Activated naive CD8-positive, alpha-beta T cell treated with anti-CD3 and anti-CD28 coated beads for 36 hours (primary cell): Measurements from ENCODE around the gene INF2. TPM values are rescaled to one million over a fixed set of nuclear protein-coding genes. Genes with fewer than 3 reads are reported as not detected.
"Not testable (repeated sequence)": the region's sequence is repeated elsewhere in the genome, so short reads cannot be mapped to it uniquely, and the experiment has no call there.

Experiments used
- DNase-seq: peaks from one replicate; pipeline ENCODE4 v3.0.0; 2021
- H3K27ac Mint-ChIP-seq: one replicate; pipeline ENCODE4 v1.8.0; 2022; ENCODE audit warnings: mild to moderate bottlenecking, moderate library complexity, mixed read lengths
- H3K27me3 Mint-ChIP-seq: one replicate; pipeline ENCODE4 v1.8.0; 2022; ENCODE audit warnings: mild to moderate bottlenecking, mixed read lengths
- H3K36me3 Mint-ChIP-seq: one replicate; pipeline ENCODE4 v1.8.0; 2021; ENCODE audit warnings: mild to moderate bottlenecking, mixed read lengths
- H3K4me1 Mint-ChIP-seq: one replicate; pipeline ENCODE4 v1.8.0; 2021; ENCODE audit warnings: mixed read lengths
- H3K4me3 Mint-ChIP-seq: one replicate; pipeline ENCODE4 v1.8.0; 2022; ENCODE audit warnings: mild to moderate bottlenecking, moderate library complexity, mixed read lengths
- H3K9me3 Mint-ChIP-seq: one replicate; pipeline ENCODE4 v1.8.0; 2022; ENCODE audit warnings: mixed read lengths
- total RNA-seq, 2 experiments: library from RNA; stranded (reverse); gene quantifications; one replicate each; pipeline ENCODE4 v1.2.3, GENCODE V29; 2021

Gene INF2
- total RNA-seq, 2 experiments from 2014 or later, result 67.8 TPM

DNA sequence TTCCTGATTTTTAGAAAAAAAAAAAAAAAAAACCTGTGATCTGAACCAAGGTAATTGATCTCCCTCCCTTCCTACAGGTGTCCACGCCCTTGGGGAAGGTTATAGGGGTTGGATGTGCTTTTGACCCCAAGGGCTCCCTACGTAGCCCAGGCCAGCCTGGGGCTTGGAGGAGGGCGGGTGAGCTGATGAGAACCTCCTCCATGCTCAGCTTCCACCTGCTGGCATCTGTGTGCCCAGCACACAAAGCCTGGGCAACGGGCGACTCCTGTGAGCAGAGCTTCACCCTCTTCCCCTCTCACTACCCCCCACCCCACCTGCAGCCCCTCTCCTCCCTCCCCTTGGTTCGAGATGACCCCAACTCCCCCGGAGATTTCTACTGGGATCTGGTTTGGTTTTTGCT is 25.3 kb upstream of the INF2 start:
- Mint-ChIP-seq H3K4me1 (peaks cover 19% of the 10 kb centered on the region), H3K9me3 (peaks cover 3% of the 10 kb centered on the region), H3K36me3 (no peaks in the 10 kb centered on the region), H3K4me3 (no peak overlapping the region), H3K27ac (no peak overlapping the region), H3K27me3 (no peaks in the 10 kb centered on the region)
- DNase-seq, result no peak

DNA sequence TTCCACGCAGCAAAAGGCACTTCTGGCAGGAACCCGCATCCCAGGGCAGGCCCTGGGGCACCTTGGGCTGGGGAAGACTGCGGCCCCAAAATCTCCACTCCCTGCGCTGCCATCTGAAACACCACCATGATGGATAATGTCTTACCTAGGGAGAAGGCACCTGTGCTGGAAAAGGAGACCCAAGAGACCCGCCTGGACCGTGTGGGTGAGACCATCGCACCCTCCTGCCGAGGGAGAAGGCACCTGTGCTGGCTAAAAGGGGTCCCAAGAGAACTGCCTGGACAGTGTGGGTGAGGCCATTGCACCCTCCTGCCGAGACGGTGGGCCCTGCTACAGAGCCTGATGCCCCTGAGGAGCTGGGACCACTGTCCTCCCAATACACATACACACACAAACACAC is 24.8 kb upstream of the INF2 start:
- Mint-ChIP-seq H3K36me3 (no peaks in the 10 kb centered on the region), H3K4me3 (no peak overlapping the region), H3K4me1 (peaks cover 19% of the 10 kb centered on the region), H3K27ac (no peak overlapping the region), H3K9me3 (peaks cover 3% of the 10 kb centered on the region), H3K27me3 (no peaks in the 10 kb centered on the region)
- DNase-seq, result no peak

GRCh38 chr14:104665114-104665656 is 24.2 kb upstream of the INF2 start:
- no peak overlapping the region for H3K4me3 Mint-ChIP-seq

GRCh38 chr14:104665657-104666522 is 23.5 kb upstream of the INF2 start:
- H3K36me3 Mint-ChIP-seq, result no peaks in the 10 kb centered on the region
- no peak overlapping the region for H3K4me3 Mint-ChIP-seq
- H3K27me3 Mint-ChIP-seq, result no peaks in the 10 kb centered on the region
- peaks cover 12% of the 10 kb centered on the region for H3K4me1 Mint-ChIP-seq
- peaks cover 3% of the 10 kb centered on the region for H3K9me3 Mint-ChIP-seq
- no peak for DNase-seq
- no peak overlapping the region for H3K27ac Mint-ChIP-seq

More at GRCh38 chr14:104665114-104665656, 24.2 kb upstream of the INF2 start:
- Mint-ChIP-seq H3K36me3 (no peaks in the 10 kb centered on the region), H3K4me1 (peaks cover 17% of the 10 kb centered on the region), H3K27ac (peak overlapping the region; percentile 1), H3K27me3 (no peaks in the 10 kb centered on the region), H3K9me3 (peaks cover 3% of the 10 kb centered on the region)
- no peak for DNase-seq

DNA sequence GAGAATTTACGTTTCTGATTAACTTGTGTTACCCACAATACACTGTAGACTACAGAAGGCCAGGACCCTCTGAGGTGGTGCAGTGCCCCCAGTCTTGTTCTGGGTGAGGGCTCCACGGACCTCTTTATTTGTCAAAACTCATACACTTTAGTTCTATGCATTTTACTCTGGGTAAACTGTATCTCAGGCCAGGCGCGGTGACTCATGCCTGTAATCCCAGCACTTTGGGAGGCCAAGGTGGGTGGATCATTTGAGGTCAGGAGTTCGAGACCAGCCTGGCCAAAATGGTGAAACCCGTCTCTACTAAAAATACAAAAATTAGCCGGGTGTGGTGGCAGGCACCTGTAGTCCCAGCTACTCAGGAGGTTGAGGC is 22.9 kb upstream of the INF2 start:
- not testable (repeated sequence) for DNase-seq, H3K27ac Mint-ChIP-seq, H3K36me3 Mint-ChIP-seq, H3K9me3 Mint-ChIP-seq, H3K4me1 Mint-ChIP-seq, H3K4me3 Mint-ChIP-seq, H3K27me3 Mint-ChIP-seq

DNA sequence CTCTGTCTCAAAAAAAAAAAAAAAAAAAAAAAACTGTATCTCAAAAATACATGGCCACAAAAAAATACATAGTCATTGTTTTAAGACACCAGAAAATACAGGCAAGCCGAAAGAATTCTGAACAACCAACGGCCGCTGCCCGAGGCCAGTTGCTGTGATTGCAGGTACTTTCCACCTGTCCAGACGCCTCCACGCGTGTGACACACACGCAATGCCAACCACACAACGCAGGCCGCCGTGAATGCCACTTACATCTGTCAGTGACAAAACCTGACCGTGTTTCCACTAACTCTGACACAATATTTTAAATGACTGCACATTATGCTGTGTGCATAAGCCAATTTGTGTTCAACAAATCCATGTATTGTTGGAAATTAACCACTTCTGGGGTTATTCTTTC is 22.4 kb upstream of the INF2 start:
- H3K27me3 Mint-ChIP-seq, result no peaks in the 10 kb centered on the region
- DNase-seq, result no peak
- H3K27ac Mint-ChIP-seq, result no peak overlapping the region
- H3K4me3 Mint-ChIP-seq, result no peak overlapping the region
- H3K4me1 Mint-ChIP-seq, result peaks cover 7% of the 10 kb centered on the region
- H3K9me3 Mint-ChIP-seq, result no peaks in the 10 kb centered on the region
- H3K36me3 Mint-ChIP-seq, result no peaks in the 10 kb centered on the region

DNA sequence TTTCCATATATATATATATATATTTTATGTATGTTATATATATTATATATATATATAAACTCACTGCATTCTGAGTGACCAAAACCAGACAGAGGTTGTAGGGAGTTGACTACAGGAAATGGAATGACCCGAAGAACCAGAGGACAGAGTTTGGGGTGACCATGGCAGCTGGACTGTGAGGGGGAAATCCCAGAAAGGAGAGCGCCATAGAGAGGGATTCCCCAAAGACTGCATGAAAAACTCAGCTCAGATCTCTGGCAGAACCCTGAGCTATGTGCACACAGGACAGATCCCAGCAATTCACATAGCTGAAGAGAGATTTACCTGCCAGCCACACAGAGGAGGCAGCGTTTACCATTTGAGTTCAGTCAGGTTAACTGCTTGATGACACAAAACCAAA is 19.7 kb upstream of the INF2 start:
- Mint-ChIP-seq H3K9me3 (no peaks in the 10 kb centered on the region), H3K27me3 (no peaks in the 10 kb centered on the region), H3K27ac (no peak overlapping the region), H3K36me3 (no peaks in the 10 kb centered on the region), H3K4me3 (no peak overlapping the region), H3K4me1 (peaks cover 12% of the 10 kb centered on the region)
- no peak for DNase-seq

GRCh38 chr14:104671330-104671977 is 18.0 kb upstream of the INF2 start:
- H3K36me3 Mint-ChIP-seq, H3K4me3 Mint-ChIP-seq, H3K27me3 Mint-ChIP-seq, H3K9me3 Mint-ChIP-seq, H3K27ac Mint-ChIP-seq, H3K4me1 Mint-ChIP-seq, DNase-seq: not testable (repeated sequence)

DNA sequence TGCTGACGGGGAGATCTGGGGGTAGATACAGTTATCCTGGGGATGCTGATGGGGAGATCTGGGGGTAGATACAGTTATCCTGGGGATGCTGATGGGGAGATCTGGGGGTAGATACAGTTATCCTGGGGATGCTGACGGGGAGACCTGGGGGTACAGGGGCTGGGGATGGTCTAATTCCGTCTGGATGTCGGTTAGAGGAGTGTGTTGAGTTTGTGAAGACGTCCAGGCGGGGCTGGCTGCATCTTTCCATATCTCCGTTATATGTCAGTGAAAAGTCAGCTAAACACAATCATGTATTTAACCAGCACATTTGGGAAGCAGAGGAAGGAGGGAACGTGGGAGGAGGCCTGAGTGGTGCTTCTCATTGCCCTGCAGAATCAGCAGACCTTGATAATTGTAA is 17.3 kb upstream of the INF2 start:
- H3K4me1 Mint-ChIP-seq, DNase-seq, H3K36me3 Mint-ChIP-seq, H3K9me3 Mint-ChIP-seq, H3K27ac Mint-ChIP-seq, H3K27me3 Mint-ChIP-seq, H3K4me3 Mint-ChIP-seq: not testable (repeated sequence)

DNA sequence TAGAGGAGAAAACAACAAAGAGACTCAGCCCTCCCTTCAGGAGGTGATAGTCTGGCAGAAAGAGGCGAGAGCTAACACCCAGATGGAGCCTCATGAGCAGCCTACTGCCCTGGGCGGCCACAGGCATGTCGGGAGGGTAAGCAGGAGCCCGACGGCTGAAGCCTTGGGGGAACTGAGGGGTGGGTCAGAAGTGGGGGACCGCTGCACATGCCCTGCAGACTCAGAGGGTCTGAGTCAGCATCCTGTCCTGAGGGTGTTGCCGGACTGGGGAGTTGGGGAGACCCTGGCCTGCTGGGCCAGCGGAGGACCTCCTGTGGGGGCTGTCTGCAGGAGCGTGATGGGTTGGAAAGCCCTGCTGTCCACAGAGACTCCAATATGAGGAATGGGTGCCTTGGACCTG is 15.9 kb upstream of the INF2 start:
- Mint-ChIP-seq H3K27me3 (no peaks in the 10 kb centered on the region), H3K36me3 (no peaks in the 10 kb centered on the region), H3K27ac (no peak overlapping the region), H3K4me3 (no peak overlapping the region), H3K4me1 (peaks cover 18% of the 10 kb centered on the region), H3K9me3 (no peaks in the 10 kb centered on the region)
- no peak for DNase-seq

GRCh38 chr14:104675447-104675846 is 14.0 kb upstream of the INF2 start:
- no peak for DNase-seq
- peak overlapping the region; percentile 19 for H3K27ac Mint-ChIP-seq
- H3K4me3 Mint-ChIP-seq, result no peak overlapping the region
- no peaks in the 10 kb centered on the region for H3K27me3 Mint-ChIP-seq
- H3K9me3 Mint-ChIP-seq, result no peaks in the 10 kb centered on the region
- peaks cover 21% of the 10 kb centered on the region for H3K4me1 Mint-ChIP-seq
- no peaks in the 10 kb centered on the region for H3K36me3 Mint-ChIP-seq

DNA sequence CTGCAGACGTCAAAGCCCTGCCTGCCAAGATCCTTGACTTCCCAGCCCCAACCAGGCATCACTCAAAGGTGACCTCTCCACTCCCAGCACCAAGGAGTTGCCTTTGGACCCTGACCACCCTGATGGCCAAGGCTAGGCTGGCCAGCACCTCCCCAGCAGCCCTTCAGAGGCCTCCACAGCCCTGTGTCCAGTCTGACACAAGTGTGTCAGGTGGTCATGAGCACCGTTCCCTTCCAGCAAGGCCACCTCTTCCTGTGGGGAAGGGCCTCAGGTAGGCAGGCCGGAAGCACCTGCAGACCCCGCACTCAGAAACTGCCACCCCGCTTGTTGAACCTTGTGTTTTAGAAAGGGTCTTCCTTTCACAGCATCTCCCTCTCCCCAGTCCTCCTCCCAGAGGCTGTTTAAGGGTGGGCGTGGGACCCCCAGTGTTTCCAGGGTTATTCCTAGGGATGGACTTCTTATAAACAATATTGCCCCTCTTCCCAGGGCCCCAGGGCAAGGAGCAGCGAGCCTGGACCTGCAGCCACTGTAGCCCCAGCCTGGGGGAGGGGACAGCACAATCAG is 13.2 kb upstream of the INF2 start:
- DNase-seq, result no peak
- Mint-ChIP-seq H3K4me1 (peaks cover 23% of the 10 kb centered on the region), H3K27me3 (no peaks in the 10 kb centered on the region), H3K9me3 (no peaks in the 10 kb centered on the region), H3K4me3 (no peak overlapping the region), H3K27ac (no peak overlapping the region), H3K36me3 (no peaks in the 10 kb centered on the region)

GRCh38 chr14:104676694-104677511 is 12.5 kb upstream of the INF2 start:
- H3K36me3 Mint-ChIP-seq, result no peaks in the 10 kb centered on the region
- DNase-seq, result peak; percentile 61
- no peaks in the 10 kb centered on the region for H3K9me3 Mint-ChIP-seq
- H3K27me3 Mint-ChIP-seq, result no peaks in the 10 kb centered on the region
- H3K4me3 Mint-ChIP-seq, result peak overlapping the region; percentile 75
- peak overlapping the region; percentile 86 for H3K27ac Mint-ChIP-seq
- H3K4me1 Mint-ChIP-seq, result peaks cover 23% of the 10 kb centered on the region

GRCh38 chr14:104677512-104678332 is 11.7 kb upstream of the INF2 start:
- no peaks in the 10 kb centered on the region for H3K36me3 Mint-ChIP-seq
- no peaks in the 10 kb centered on the region for H3K27me3 Mint-ChIP-seq

More at GRCh38 chr14:104677512-104678332, 11.7 kb upstream of the INF2 start:
- peak; percentile 85 for DNase-seq
- Mint-ChIP-seq H3K27ac (peak overlapping the region; percentile 86), H3K9me3 (no peaks in the 10 kb centered on the region), H3K4me3 (peak overlapping the region; percentile 75), H3K4me1 (peaks cover 23% of the 10 kb centered on the region)
